Smooth muscle cell (in vitro differentiated cells): Measurements from ENCODE around the gene IPO9. TPM values are rescaled to one million over a fixed set of nuclear protein-coding genes. Genes with fewer than 3 reads are reported as not detected.
A peak's percentile ranks its signal among the peaks of the same experiment; 100 is the strongest.

Source experiments
- DNase-seq: peaks from one replicate; lab custom pipeline; 2025; ENCODE audit not compliant: unreplicated experiment; lab: John Stamatoyannopoulos, UW
- H2AFZ ChIP-seq: fragments of 200-600 bp; sonication (generic); 2 replicates; pipeline ENCODE4 v1.6.0; 2016; ENCODE audit warnings: antibody characterized with exemption, low read depth, mild to moderate bottlenecking
- H3F3A ChIP-seq: fragments of 200-600 bp; sonication (generic); 2 replicates; pipeline ENCODE4 v1.6.0; 2017; ENCODE audit warnings: antibody characterized with exemption, low read depth
- H3K27ac ChIP-seq: fragments of 200-600 bp; sonication (generic); 2 replicates; pipeline ENCODE4 v1.5.1; 2016; ENCODE audit warnings: low read depth, mild to moderate bottlenecking
- H3K27me3 ChIP-seq: fragments of 200-600 bp; sonication (generic); 2 replicates; pipeline ENCODE4 v1.6.1; 2016; ENCODE audit warnings: low read depth, mild to moderate bottlenecking
- H3K36me3 ChIP-seq: fragments of 200-600 bp; sonication (generic); 2 replicates; pipeline ENCODE4 v1.5.1; 2016; ENCODE audit warnings: low read depth
- H3K4me1 ChIP-seq: fragments of 200-600 bp; sonication (generic); 2 replicates; pipeline ENCODE4 v1.5.1; 2016; ENCODE audit warnings: low read depth
- H3K4me2 ChIP-seq: fragments of 200-600 bp; sonication (generic); 2 replicates; pipeline ENCODE4 v1.6.0; 2016; ENCODE audit warnings: mild to moderate bottlenecking
- H3K4me3 ChIP-seq: fragments of 200-600 bp; sonication (generic); 2 replicates; pipeline ENCODE4 v1.5.1; 2016; ENCODE audit warnings: mild to moderate bottlenecking
- H3K79me2 ChIP-seq: fragments of 200-600 bp; sonication (generic); 2 replicates; pipeline ENCODE4 v1.6.0; 2016; ENCODE audit warnings: low read depth, mild to moderate bottlenecking
- H3K9ac ChIP-seq: fragments of 200-600 bp; sonication (generic); 2 replicates; pipeline ENCODE4 v1.6.0; 2016; ENCODE audit warnings: low read depth
- H3K9me3 ChIP-seq: fragments of 200-600 bp; sonication (generic); replicated peaks from 2 replicates; pipeline ENCODE4 v1.5.1; 2016; ENCODE audit warnings: low read depth
- H4K20me1 ChIP-seq: fragments of 200-600 bp; sonication (generic); 2 replicates; pipeline ENCODE4 v1.6.0; 2016; ENCODE audit warnings: low read depth
- CTCF ChIP-seq: fragments of 200-600 bp; sonication (generic); IDR thresholded peaks from 2 replicates; pipeline ENCODE4 v1.5.1; 2017; ENCODE audit warnings: borderline replicate concordance, mild to moderate bottlenecking, antibody characterized with exemption; ENCODE audit not compliant: insufficient read depth, poor library complexity, severe bottlenecking
- WGBS: methylation state at CpG from one replicate; pipeline ENCODE4 v1.1.7; 2016; ENCODE audit warnings: low lambda C conversion rate; 5-methylcytosine and 5-hydroxymethylcytosine counted together
- polyA plus RNA-seq: library from polyadenylated mRNA; unstranded; fragments of >200 nt; fragmentation: Nextera tagmentation; extraction: Ambion mirVana; gene quantifications from 2 replicates; pipeline ENCODE4 v1.2.1, GENCODE V29; 2016
- total RNA-seq: library from RNA; depleted of rRNA; stranded (reverse); fragments of >200 nt; gene quantifications from 2 replicates; pipeline ENCODE4 v1.2.3, GENCODE V29; 2014

The IPO9 gene
- total and polyA plus RNA-seq, 2 experiments from 2014 or later, result 24.9 to 43.6 TPM

GRCh38 chr1:201785291-201785690 is 43.7 kb upstream of the IPO9 start:
- DNase-seq, result no peak
- H3K79me2 ChIP-seq, result no peaks in the 10 kb centered on the region
- no peak overlapping the region for H3K9ac ChIP-seq
- H3K36me3 ChIP-seq, result peaks cover 20% of the 10 kb centered on the region
- no peaks in the 10 kb centered on the region for H3K9me3 ChIP-seq
- no peak overlapping the region for H3K4me2 ChIP-seq
- no peak for TF ChIP-seq CTCF
- H2AFZ ChIP-seq, result no peak overlapping the region
- H4K20me1 ChIP-seq, result peaks cover 5% of the 10 kb centered on the region
- WGBS, result 95% methylated on average over 2 of the region's 2 CpGs
- no peak overlapping the region for H3K4me3 ChIP-seq
- no peaks in the 10 kb centered on the region for H3F3A ChIP-seq
- H3K27me3 ChIP-seq, result no peaks in the 10 kb centered on the region
- no peaks in the 10 kb centered on the region for H3K4me1 ChIP-seq
- peak overlapping the region; percentile 19 for H3K27ac ChIP-seq

GRCh38 chr1:201786824-201787223 is 42.1 kb upstream of the IPO9 start:
- H3K36me3 ChIP-seq, result peaks cover 10% of the 10 kb centered on the region
- no peaks in the 10 kb centered on the region for H3K4me1 ChIP-seq
- H3K4me2 ChIP-seq, result no peak overlapping the region
- no peaks in the 10 kb centered on the region for H3K9me3 ChIP-seq
- no peak overlapping the region for H3K9ac ChIP-seq
- H2AFZ ChIP-seq, result no peak overlapping the region
- TF ChIP-seq CTCF, result no peak
- H3F3A ChIP-seq, result peaks cover 5% of the 10 kb centered on the region
- H3K79me2 ChIP-seq, result no peaks in the 10 kb centered on the region
- no peak overlapping the region for H3K27ac ChIP-seq
- no peak overlapping the region for H3K4me3 ChIP-seq
- no peaks in the 10 kb centered on the region for H3K27me3 ChIP-seq
- no peak for DNase-seq
- H4K20me1 ChIP-seq, result peaks cover 5% of the 10 kb centered on the region
- 91% methylated on average over 5 of the region's 5 CpGs for WGBS

GRCh38 chr1:201788296-201788695 is 40.7 kb upstream of the IPO9 start:
- Histone ChIP-seq H3K9ac (no peak overlapping the region), H3K36me3 (peaks cover 6% of the 10 kb centered on the region), H3K9me3 (no peaks in the 10 kb centered on the region), H3K4me1 (no peaks in the 10 kb centered on the region), H3K27me3 (no peaks in the 10 kb centered on the region), H4K20me1 (peaks cover 4% of the 10 kb centered on the region), H3K4me2 (no peak overlapping the region), H3K4me3 (no peak overlapping the region), H3K27ac (no peak overlapping the region), H3F3A (peaks cover 9% of the 10 kb centered on the region), H3K79me2 (no peaks in the 10 kb centered on the region), H2AFZ (no peak overlapping the region)
- WGBS, result 98% methylated on average over 18 of the region's 18 CpGs
- no peak for TF ChIP-seq CTCF
- no peak for DNase-seq

- Histone ChIP-seq H3K4me1 (no peaks in the 10 kb centered on the region), H3K4me3 (no peak overlapping the region), H3K9ac (no peak overlapping the region), H4K20me1 (no peaks in the 10 kb centered on the region), H3K36me3 (peaks cover 6% of the 10 kb centered on the region), H3K27ac (peak overlapping the region; percentile 69), H3K9me3 (no peaks in the 10 kb centered on the region), H3K27me3 (no peaks in the 10 kb centered on the region), H3K79me2 (no peaks in the 10 kb centered on the region), H3F3A (peaks cover 9% of the 10 kb centered on the region), H3K4me2 (no peak overlapping the region), H2AFZ (no peak overlapping the region)
- DNase-seq, result no peak
- no peak for TF ChIP-seq CTCF
- WGBS, result 94% methylated on average over 5 of the region's 5 CpGs
Observed at GRCh38 chr1:201789245-201789644, 39.7 kb upstream of the IPO9 start.
